GM11168 (cell line): ENCODE measurements around the gene UCN2.
"Not testable (repeated sequence)": the region's sequence is repeated elsewhere in the genome, so short reads cannot be mapped to it uniquely, and the experiment has no call there.

Experiments
- in situ Hi-C: fragments of 300-500 bp; cut with MboI; formaldehyde crosslinking; loops from one replicate; pipeline ENCODE4 v1.12.0; 2022; ENCODE audit warnings: low sequenced_read_pairs; ENCODE audit not compliant: unreplicated experiment

UCN2 gene

GRCh38 chr3:48546203-48546829 is 17.3 kb downstream of the UCN2 start:
- in situ Hi-C loops, result no loop called here

GRCh38 chr3:48544141-48544540 is 19.4 kb downstream of the UCN2 start:
- in situ Hi-C loops, result no loop called here

- in situ Hi-C loops, result no loop called here
These were observed 20.2 kb downstream of the UCN2 start for GRCh38 chr3:48543271-48543866.

GRCh38 chr3:48538451-48538850 is 25.1 kb downstream of the UCN2 start:
- in situ Hi-C loops, result no loop called here

GRCh38 chr3:48536785-48537184 is 26.8 kb downstream of the UCN2 start:
- in situ Hi-C loops, result no loop called here

- in situ Hi-C loops, result no loop called here
These were observed 27.5 kb downstream of the UCN2 start for GRCh38 chr3:48536116-48536515.

GRCh38 chr3:48535578-48535977 is 28.0 kb downstream of the UCN2 start:
- in situ Hi-C loops, result no loop called here

- in situ Hi-C loops, result no loop called here
These were observed 30.6 kb downstream of the UCN2 start for GRCh38 chr3:48532977-48533337.

- in situ Hi-C loops, result no loop called here
These were observed 31.2 kb downstream of the UCN2 start for GRCh38 chr3:48532271-48532976.

- in situ Hi-C loops, result not testable (repeated sequence)
These were observed 32.9 kb downstream of the UCN2 start for GRCh38 chr3:48530701-48531100.

GRCh38 chr3:48528754-48529153 is 34.8 kb downstream of the UCN2 start:
- in situ Hi-C loops, result no loop called here

GRCh38 chr3:48528048-48528447 is 35.5 kb downstream of the UCN2 start:
- in situ Hi-C loops, result no loop called here

- in situ Hi-C loops, result no loop called here
These were observed 38.6 kb downstream of the UCN2 start for GRCh38 chr3:48524970-48525369.

GRCh38 chr3:48521635-48522034 is 41.9 kb downstream of the UCN2 start:
- in situ Hi-C loops, result no loop called here

- in situ Hi-C loops, result no loop called here
These were observed 44.3 kb downstream of the UCN2 start for GRCh38 chr3:48519277-48519643.

- in situ Hi-C loops, result no loop called here
These were observed 44.8 kb downstream of the UCN2 start for GRCh38 chr3:48518638-48519276.

GRCh38 chr3:48518069-48518468 is 45.5 kb downstream of the UCN2 start:
- in situ Hi-C loops, result no loop called here

- in situ Hi-C loops, result no loop called here
These were observed 47.0 kb downstream of the UCN2 start for GRCh38 chr3:48516571-48516970.

- in situ Hi-C loops, result no loop called here
These were observed 49.0 kb downstream of the UCN2 start for GRCh38 chr3:48514431-48515227.
